WTC11 (cell line): ENCODE results near the gene FNBP1L.

ENCODE experiments used
- CTCF ChIP-seq: fragments of 200-600 bp; IDR thresholded peaks from 2 replicates; pipeline ENCODE4 v1.8.0; 2022; ENCODE audit warnings: antibody characterized with exemption
- ETV6 ChIP-seq: sonication (generic); formaldehyde crosslinking; IDR thresholded peaks from 2 replicates; pipeline ENCODE4 v1.8.1; 2022; ENCODE audit warnings: mild to moderate bottlenecking, missing genetic modification reagents
- MAX ChIP-seq: sonication (generic); formaldehyde crosslinking; IDR thresholded peaks from 2 replicates; pipeline ENCODE4 v1.8.0; 2022; ENCODE audit warnings: mild to moderate bottlenecking, missing genetic modification reagents
- NFYB ChIP-seq: sonication (generic); formaldehyde crosslinking; conservative IDR thresholded peaks from 2 replicates; pipeline ENCODE4 v1.8.0; 2022; ENCODE audit warnings: low read depth, missing genetic modification reagents
- ZNF232 ChIP-seq: sonication (generic); formaldehyde crosslinking; IDR thresholded peaks from 2 replicates; pipeline ENCODE4 v1.8.0; 2022; ENCODE audit warnings: mild to moderate bottlenecking, missing genetic modification reagents

GRCh38 chr1:93599479-93599878 is 151.6 kb downstream of the FNBP1L start:
- TF ChIP-seq CTCF (no peak), ETV6 (CRISPR knock-in tag) (no peak), NFYB (CRISPR knock-in tag) (no peak), MAX (CRISPR knock-in tag) (no peak), ZNF232 (no peak)
